ENCODE data around the gene IL1RAPL2. TPM values are rescaled to one million over a fixed set of nuclear protein-coding genes. Genes with fewer than 3 reads are reported as not detected.

The IL1RAPL2 gene
- polyA plus RNA-seq, 1 of the 3 experiments (the other 2 are of a cell fraction) = 0.13 TPM

DNA sequence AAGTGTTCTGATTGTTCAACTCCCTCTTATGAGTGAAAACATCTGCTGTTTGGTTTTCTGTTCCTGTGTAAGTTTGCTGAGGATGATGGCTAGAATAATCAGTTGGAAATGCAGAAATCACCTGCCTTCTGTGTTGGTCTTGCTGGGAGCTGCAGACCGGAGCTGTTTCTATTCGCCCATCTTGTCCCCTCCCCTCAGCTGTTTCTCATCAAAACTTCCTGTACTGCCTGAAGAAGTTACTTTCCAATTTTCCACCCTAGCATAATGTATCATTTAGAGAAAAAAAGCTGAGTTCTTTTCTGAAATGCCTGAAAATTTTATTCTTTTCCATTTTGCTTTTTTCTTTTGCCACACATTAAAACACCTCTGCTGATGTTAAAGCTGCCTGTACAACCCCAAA is 486.9 kb downstream of the IL1RAPL2 start (continued):
- no peak for TF ChIP-seq GATA2 (CRISPR knock-in tag; IDR thresholded peaks at IDR 0.05)
- TF ChIP-seq SMC3 (IDR thresholded peaks at IDR 0.05; ENCODE audit: low read depth, low read length) = no peak
- no peak for TF ChIP-seq NRF1 (IDR thresholded peaks at IDR 0.05; ENCODE audit: low read depth, low read length)
- TF ChIP-seq RAD21 (IDR thresholded peaks at IDR 0.05; ENCODE audit: low read length) = no peak
- TF ChIP-seq CHD2 (IDR thresholded peaks at IDR 0.05; ENCODE audit: low read length, partially characterized antibody) = no peak
- TF ChIP-seq ELF1 (IDR thresholded peaks at IDR 0.05) = no peak
- TF ChIP-seq RCOR1 (IDR thresholded peaks at IDR 0.05; ENCODE audit: low read length) = no peak
- no peak for TF ChIP-seq SIN3A (IDR thresholded peaks at IDR 0.05; ENCODE audit: borderline replicate concordance, low read depth, low read length)
- TF ChIP-seq, protein P1, sequence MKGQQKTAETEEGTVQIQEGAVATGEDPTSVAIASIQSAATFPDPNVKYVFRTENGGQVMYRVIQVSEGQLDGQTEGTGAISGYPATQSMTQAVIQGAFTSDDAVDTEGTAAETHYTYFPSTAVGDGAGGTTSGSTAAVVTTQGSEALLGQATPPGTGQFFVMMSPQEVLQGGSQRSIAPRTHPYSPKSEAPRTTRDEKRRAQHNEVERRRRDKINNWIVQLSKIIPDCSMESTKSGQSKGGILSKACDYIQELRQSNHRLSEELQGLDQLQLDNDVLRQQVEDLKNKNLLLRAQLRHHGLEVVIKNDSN (IDR thresholded peaks at IDR 0.05; ENCODE audit: borderline replicate concordance, low read depth) = no peak
- no peak for TF ChIP-seq MEF2A (IDR thresholded peaks at IDR 0.05; ENCODE audit: borderline replicate concordance, low read depth)
- TF ChIP-seq POLR2AphosphoS5 (IDR thresholded peaks at IDR 0.05; ENCODE audit: low read depth, low read length) = no peak
- TF ChIP-seq NFIC (IDR thresholded peaks at IDR 0.05; ENCODE audit: borderline replicate concordance) = no peak
- no peak for TF ChIP-seq MXI1 (IDR thresholded peaks at IDR 0.05; ENCODE audit: low read depth, low read length)

DNA sequence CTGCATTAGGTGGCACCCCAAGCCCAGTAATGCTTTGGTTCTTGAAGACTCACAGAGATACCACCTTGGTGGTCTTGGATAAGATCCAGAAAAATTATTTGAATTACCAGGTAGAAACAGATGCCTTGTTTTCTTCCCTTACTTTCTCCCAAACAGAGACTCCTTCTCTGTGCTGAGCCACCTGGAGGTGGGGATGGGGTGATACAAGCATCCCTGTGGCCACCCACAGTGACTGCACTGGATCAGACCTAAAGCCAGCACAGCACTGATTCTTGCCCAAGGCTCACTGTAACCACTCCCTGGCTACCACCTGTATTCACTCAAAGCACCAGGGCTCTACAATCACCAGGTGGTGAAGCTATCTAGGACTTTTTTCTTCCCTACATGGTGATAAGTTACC is 497.7 kb downstream of the IL1RAPL2 start:
- H3K9me2 ChIP-seq = no peaks in the 10 kb centered on the region
- no peaks in the 10 kb centered on the region for H3K79me2 ChIP-seq (ENCODE audit: insufficient read depth)
- H3K36me3 ChIP-seq (replicated peaks in 1 of 2; ENCODE audit: control insufficient read depth in 1 of 2, insufficient read depth in 2 of 2, low read length in 1 of 2) = no peaks in the 10 kb centered on the region
- H3K4me3 ChIP-seq (ENCODE audit: low read depth in 2 of 2, low read length in 1 of 2) = no peak overlapping the region
- H3K4me1 ChIP-seq (ENCODE audit: control insufficient read depth in 1 of 2, insufficient read depth in 2 of 2, low read depth in 1 of 2, low read length in 1 of 2) = no peaks in the 10 kb centered on the region
- no peak overlapping the region for H3K27ac ChIP-seq (ENCODE audit: low read depth in 2 of 2, low read length in 1 of 2)
- no peaks in the 10 kb centered on the region for H4K20me1 ChIP-seq (ENCODE audit: insufficient read depth)
- POLR2A ChIA-PET = no interaction called here
- H3F3A ChIP-seq (replicated peaks; ENCODE audit: insufficient read depth) = no peaks in the 10 kb centered on the region
- no peaks in the 10 kb centered on the region for H3K27me3 ChIP-seq (ENCODE audit: insufficient read depth)
- H3K9ac ChIP-seq = no peak overlapping the region
- H3K4me2 ChIP-seq = no peak overlapping the region
- DNase-seq = no peak
- H3K9me3 ChIP-seq = no peaks in the 10 kb centered on the region
- TF ChIP-seq JUND (IDR thresholded peaks at IDR 0.05) (no peak), FOSL2 (IDR thresholded peaks at IDR 0.05; ENCODE audit: borderline replicate concordance, low read depth) (no peak), NFIC (IDR thresholded peaks at IDR 0.05; ENCODE audit: borderline replicate concordance) (no peak), TCF12 (IDR thresholded peaks at IDR 0.05) (no peak), EP300 (IDR thresholded peaks at IDR 0.05; ENCODE audit: borderline replicate concordance in 1 of 2, low read depth in 1 of 2, low read length in 1 of 2) (no peak), TAF1 (IDR thresholded peaks at IDR 0.05; ENCODE audit: borderline replicate concordance, low read depth, low read length) (no peak), RAD21 (IDR thresholded peaks at IDR 0.05; ENCODE audit: low read length) (no peak), FOXJ3 (CRISPR knock-in tag; IDR thresholded peaks at IDR 0.05) (no peak), TEAD4 (IDR thresholded peaks at IDR 0.05; ENCODE audit: borderline replicate concordance, insufficient read depth) (no peak), RFX5 (IDR thresholded peaks at IDR 0.05; ENCODE audit: low read length) (no peak), SIN3A (IDR thresholded peaks at IDR 0.05; ENCODE audit: borderline replicate concordance, low read depth, low read length) (no peak), FOXM1 (IDR thresholded peaks at IDR 0.05; ENCODE audit: low read depth) (no peak), MXI1 (IDR thresholded peaks at IDR 0.05; ENCODE audit: low read depth, low read length) (no peak), SMC3 (IDR thresholded peaks at IDR 0.05; ENCODE audit: low read depth, low read length) (no peak)
- TF ChIP-seq, protein P2, sequence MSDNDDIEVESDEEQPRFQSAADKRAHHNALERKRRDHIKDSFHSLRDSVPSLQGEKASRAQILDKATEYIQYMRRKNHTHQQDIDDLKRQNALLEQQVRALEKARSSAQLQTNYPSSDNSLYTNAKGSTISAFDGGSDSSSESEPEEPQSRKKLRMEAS (IDR thresholded peaks at IDR 0.05; ENCODE audit: low read depth) = no peak
- TF ChIP-seq, protein P3, sequence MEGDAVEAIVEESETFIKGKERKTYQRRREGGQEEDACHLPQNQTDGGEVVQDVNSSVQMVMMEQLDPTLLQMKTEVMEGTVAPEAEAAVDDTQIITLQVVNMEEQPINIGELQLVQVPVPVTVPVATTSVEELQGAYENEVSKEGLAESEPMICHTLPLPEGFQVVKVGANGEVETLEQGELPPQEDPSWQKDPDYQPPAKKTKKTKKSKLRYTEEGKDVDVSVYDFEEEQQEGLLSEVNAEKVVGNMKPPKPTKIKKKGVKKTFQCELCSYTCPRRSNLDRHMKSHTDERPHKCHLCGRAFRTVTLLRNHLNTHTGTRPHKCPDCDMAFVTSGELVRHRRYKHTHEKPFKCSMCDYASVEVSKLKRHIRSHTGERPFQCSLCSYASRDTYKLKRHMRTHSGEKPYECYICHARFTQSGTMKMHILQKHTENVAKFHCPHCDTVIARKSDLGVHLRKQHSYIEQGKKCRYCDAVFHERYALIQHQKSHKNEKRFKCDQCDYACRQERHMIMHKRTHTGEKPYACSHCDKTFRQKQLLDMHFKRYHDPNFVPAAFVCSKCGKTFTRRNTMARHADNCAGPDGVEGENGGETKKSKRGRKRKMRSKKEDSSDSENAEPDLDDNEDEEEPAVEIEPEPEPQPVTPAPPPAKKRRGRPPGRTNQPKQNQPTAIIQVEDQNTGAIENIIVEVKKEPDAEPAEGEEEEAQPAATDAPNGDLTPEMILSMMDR (IDR thresholded peaks at IDR 0.05) = no peak
- TF ChIP-seq, protein P4, sequence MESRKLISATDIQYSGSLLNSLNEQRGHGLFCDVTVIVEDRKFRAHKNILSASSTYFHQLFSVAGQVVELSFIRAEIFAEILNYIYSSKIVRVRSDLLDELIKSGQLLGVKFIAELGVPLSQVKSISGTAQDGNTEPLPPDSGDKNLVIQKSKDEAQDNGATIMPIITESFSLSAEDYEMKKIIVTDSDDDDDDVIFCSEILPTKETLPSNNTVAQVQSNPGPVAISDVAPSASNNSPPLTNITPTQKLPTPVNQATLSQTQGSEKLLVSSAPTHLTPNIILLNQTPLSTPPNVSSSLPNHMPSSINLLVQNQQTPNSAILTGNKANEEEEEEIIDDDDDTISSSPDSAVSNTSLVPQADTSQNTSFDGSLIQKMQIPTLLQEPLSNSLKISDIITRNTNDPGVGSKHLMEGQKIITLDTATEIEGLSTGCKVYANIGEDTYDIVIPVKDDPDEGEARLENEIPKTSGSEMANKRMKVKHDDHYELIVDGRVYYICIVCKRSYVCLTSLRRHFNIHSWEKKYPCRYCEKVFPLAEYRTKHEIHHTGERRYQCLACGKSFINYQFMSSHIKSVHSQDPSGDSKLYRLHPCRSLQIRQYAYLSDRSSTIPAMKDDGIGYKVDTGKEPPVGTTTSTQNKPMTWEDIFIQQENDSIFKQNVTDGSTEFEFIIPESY (IDR thresholded peaks at IDR 0.05; ENCODE audit: borderline replicate concordance, low read depth) = no peak
- TF ChIP-seq, protein P5, sequence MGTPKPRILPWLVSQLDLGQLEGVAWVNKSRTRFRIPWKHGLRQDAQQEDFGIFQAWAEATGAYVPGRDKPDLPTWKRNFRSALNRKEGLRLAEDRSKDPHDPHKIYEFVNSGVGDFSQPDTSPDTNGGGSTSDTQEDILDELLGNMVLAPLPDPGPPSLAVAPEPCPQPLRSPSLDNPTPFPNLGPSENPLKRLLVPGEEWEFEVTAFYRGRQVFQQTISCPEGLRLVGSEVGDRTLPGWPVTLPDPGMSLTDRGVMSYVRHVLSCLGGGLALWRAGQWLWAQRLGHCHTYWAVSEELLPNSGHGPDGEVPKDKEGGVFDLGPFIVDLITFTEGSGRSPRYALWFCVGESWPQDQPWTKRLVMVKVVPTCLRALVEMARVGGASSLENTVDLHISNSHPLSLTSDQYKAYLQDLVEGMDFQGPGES (IDR thresholded peaks at IDR 0.05; ENCODE audit: low read depth, low read length) = no peak
- TF ChIP-seq, protein P1 (IDR thresholded peaks at IDR 0.05; ENCODE audit: borderline replicate concordance, low read depth) = no peak
- no peak overlapping the region for H2AFZ ChIP-seq (ENCODE audit: low read depth)
- CTCF ChIA-PET = no interaction called here

Measured in SK-N-SH (cell line).